Activated CD4-positive, alpha-beta T cell treated with anti-CD3 and anti-CD28 coated beads, Interleukin-2, amount 10 ng/mL, durations not matched to agents 24 days and 14 days (primary cell): ENCODE results near the gene RNU6-7. TPM values are rescaled to one million over a fixed set of nuclear protein-coding genes. Genes with fewer than 3 reads are reported as not detected.

ENCODE experiments used
- DNase-seq: peaks from one replicate; pipeline ENCODE4 v3.0.0; 2022
- H3K27ac Mint-ChIP-seq: one replicate; pipeline ENCODE4 v1.8.0; 2022; ENCODE audit warnings: mild to moderate bottlenecking, mixed read lengths
- H3K27me3 Mint-ChIP-seq: one replicate; pipeline ENCODE4 v1.8.0; 2022; ENCODE audit warnings: mixed read lengths
- H3K36me3 Mint-ChIP-seq: one replicate; pipeline ENCODE4 v1.8.0; 2022; ENCODE audit warnings: low read depth, mild to moderate bottlenecking, mixed read lengths
- H3K4me1 Mint-ChIP-seq: one replicate; pipeline ENCODE4 v1.8.0; 2021; ENCODE audit warnings: mixed read lengths
- H3K4me3 Mint-ChIP-seq: one replicate; pipeline ENCODE4 v1.8.0; 2022; ENCODE audit warnings: mild to moderate bottlenecking, moderate library complexity, mixed read lengths
- H3K9me3 Mint-ChIP-seq: one replicate; pipeline ENCODE4 v1.8.0; 2021; ENCODE audit warnings: mixed read lengths
- intact Hi-C: fragments of 100-400 bp; cut with micrococcal nuclease; formaldehyde crosslinking; loops from one replicate; pipeline ENCODE4 v1.15.1; 2023
- total RNA-seq: library from RNA; stranded (reverse); gene quantifications from 2 replicates; pipeline ENCODE4 v1.2.3, GENCODE V29; 2022

Gene RNU6-7
- total RNA-seq, 1 donor from 2014 or later: not detected

GRCh38 chr14:32217301-32217700 lies 15.5 kb downstream of the RNU6-7 start:
- Mint-ChIP-seq H3K27ac (no peak overlapping the region), H3K4me1 (no peaks in the 10 kb centered on the region), H3K4me3 (no peak overlapping the region), H3K36me3 (no peaks in the 10 kb centered on the region), H3K9me3 (no peaks in the 10 kb centered on the region), H3K27me3 (peaks cover 4% of the 10 kb centered on the region)
- intact Hi-C loops: no loop called here
- no peak for DNase-seq

GRCh38 chr14:32224737-32225377 lies 23.0 kb downstream of the RNU6-7 start:
- H3K9me3 Mint-ChIP-seq: no peaks in the 10 kb centered on the region

DNA sequence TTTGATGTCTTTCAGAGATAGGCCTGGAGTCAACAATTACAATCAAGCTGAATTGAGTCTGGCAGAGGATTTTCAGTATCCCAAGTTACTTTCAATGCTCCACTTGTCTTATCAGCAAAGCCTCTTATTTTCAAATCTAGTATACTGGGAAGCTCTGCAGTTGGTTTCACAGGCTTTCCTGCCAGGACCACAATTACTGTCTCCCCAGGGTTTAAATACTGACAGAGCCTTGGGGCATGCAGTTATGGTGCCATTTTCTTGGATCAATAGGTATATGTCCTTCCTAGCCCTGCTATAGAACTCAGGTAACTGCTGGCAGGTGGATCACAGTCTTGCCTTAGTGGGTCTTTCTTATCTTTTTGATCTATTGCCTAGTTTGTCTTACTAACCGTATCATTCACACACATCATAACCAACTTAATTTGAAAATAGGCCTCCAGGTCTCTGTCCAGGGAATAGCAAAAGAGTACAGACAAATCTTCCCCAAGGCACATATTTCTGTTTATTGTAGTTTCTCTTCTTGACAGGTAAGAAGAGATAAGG lies 23.6 kb downstream of the RNU6-7 start:
- Mint-ChIP-seq H3K9me3 (no peaks in the 10 kb centered on the region), H3K4me3 (no peak overlapping the region), H3K27me3 (peaks cover 4% of the 10 kb centered on the region), H3K27ac (no peak overlapping the region), H3K36me3 (no peaks in the 10 kb centered on the region), H3K4me1 (no peaks in the 10 kb centered on the region)
- intact Hi-C loops: no loop called here
- DNase-seq: no peak

More at GRCh38 chr14:32224737-32225377, 23.0 kb downstream of the RNU6-7 start:
- Mint-ChIP-seq H3K27me3 (peaks cover 4% of the 10 kb centered on the region), H3K27ac (no peak overlapping the region), H3K36me3 (no peaks in the 10 kb centered on the region), H3K4me1 (no peaks in the 10 kb centered on the region), H3K4me3 (no peak overlapping the region)
- no peak for DNase-seq
- intact Hi-C loops: no loop called here

GRCh38 chr14:32226056-32226455 lies 24.2 kb downstream of the RNU6-7 start:
- H3K27me3 Mint-ChIP-seq: peaks cover 4% of the 10 kb centered on the region
- H3K36me3 Mint-ChIP-seq: no peaks in the 10 kb centered on the region
- DNase-seq: no peak
- no peak overlapping the region for H3K27ac Mint-ChIP-seq
- intact Hi-C loops: no loop called here
- H3K9me3 Mint-ChIP-seq: no peaks in the 10 kb centered on the region
- H3K4me1 Mint-ChIP-seq: no peaks in the 10 kb centered on the region
- no peak overlapping the region for H3K4me3 Mint-ChIP-seq

DNA sequence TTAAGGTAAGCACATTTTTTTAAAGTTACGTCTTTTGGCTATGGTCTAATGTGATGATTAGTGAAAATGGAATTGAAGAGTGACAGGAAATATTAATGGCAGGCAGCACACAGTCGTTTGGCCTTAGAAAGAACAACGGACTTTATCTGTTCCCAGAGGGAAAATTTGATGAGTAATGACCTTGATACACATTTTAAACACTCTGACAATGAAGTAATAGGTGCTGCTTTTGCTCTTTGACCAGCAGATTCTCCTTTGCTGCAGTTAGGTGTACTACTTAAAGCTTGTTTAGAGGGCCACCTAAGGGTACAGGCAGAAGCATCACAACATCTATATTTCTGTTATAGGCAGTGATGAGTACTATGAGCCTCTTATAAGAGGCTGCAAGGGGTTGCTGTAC lies 28.3 kb downstream of the RNU6-7 start:
- Mint-ChIP-seq H3K27me3 (no peaks in the 10 kb centered on the region), H3K4me3 (no peak overlapping the region), H3K9me3 (no peaks in the 10 kb centered on the region), H3K36me3 (no peaks in the 10 kb centered on the region), H3K27ac (no peak overlapping the region), H3K4me1 (no peaks in the 10 kb centered on the region)
- intact Hi-C loops: no loop called here
- no peak for DNase-seq

GRCh38 chr14:32230695-32231280 lies 28.9 kb downstream of the RNU6-7 start:
- intact Hi-C loops: no loop called here

DNA sequence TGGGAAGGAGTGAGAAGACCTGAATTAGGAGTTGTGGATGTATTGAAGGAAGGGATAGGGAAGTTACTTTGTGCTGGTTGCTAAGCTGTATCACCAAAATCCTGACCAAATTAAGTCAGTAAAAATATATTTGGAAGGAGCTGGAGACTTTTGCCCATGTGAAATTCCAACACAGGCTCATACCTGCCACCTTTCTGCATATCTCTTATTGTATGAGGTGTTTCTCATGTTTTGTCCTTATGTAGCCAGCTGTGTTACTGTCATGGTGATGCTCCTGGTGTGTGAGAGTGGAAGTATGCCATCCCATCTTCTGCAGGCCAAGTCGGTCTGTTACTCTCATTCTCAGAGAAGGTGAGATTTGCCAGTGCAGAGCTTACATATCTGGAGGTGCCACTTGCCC lies 30.6 kb downstream of the RNU6-7 start:
- intact Hi-C loops: no loop called here
- H3K36me3 Mint-ChIP-seq: no peaks in the 10 kb centered on the region

More at GRCh38 chr14:32230695-32231280, 28.9 kb downstream of the RNU6-7 start:
- no peaks in the 10 kb centered on the region for H3K4me1 Mint-ChIP-seq
- H3K4me3 Mint-ChIP-seq: no peak overlapping the region
- DNase-seq: no peak
- no peaks in the 10 kb centered on the region for H3K36me3 Mint-ChIP-seq
- H3K27ac Mint-ChIP-seq: no peak overlapping the region
- no peaks in the 10 kb centered on the region for H3K27me3 Mint-ChIP-seq
- no peaks in the 10 kb centered on the region for H3K9me3 Mint-ChIP-seq

DNA sequence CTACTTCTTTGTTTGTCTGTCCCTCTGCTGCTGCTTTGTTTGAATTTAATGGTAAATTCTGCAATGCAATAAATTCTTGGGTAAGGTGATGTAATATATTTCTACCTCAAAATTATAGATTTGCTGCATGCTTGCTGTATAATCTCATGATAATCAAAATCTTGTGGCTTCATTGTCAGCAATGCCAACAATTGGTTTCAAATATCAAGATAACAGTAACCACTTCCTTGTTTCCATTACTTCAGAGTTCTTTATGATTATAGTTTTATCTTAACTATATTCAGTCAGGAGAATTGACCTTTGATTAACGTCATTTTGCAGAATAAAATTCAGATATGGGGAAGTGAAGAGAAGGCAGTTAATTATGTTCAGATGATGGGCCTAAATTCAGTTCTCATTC lies 31.4 kb downstream of the RNU6-7 start:
- intact Hi-C loops: no loop called here
- Mint-ChIP-seq H3K27ac (no peak overlapping the region), H3K36me3 (no peaks in the 10 kb centered on the region), H3K27me3 (no peaks in the 10 kb centered on the region), H3K4me1 (no peaks in the 10 kb centered on the region), H3K9me3 (no peaks in the 10 kb centered on the region), H3K4me3 (no peak overlapping the region)
- no peak for DNase-seq

More for the DNA sequence above, 30.6 kb downstream of the RNU6-7 start:
- no peaks in the 10 kb centered on the region for H3K4me1 Mint-ChIP-seq
- DNase-seq: no peak
- H3K27ac Mint-ChIP-seq: no peak overlapping the region
- no peaks in the 10 kb centered on the region for H3K9me3 Mint-ChIP-seq
- H3K27me3 Mint-ChIP-seq: no peaks in the 10 kb centered on the region
- H3K4me3 Mint-ChIP-seq: no peak overlapping the region

DNA sequence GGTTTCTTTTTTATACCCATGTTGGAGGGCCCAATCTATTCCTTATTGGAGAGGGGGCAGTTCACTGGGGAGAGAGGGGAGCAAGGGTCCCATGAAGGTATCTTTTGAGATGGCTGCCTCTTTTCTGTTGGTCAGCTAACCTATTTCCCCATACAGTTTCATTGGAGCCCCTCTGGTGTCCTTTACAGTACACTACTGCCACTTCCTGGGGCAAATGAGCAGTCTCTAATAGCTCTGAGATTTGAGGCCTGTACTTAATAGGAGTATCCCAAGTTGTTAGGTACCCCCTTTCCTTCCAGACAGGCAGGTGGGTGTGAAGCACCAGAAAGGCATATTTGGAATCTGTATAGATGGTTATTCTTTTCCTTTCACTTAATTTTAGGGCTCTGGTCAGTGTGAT lies 42.6 kb downstream of the RNU6-7 start:
- peaks cover 3% of the 10 kb centered on the region for H3K9me3 Mint-ChIP-seq
- no peak for DNase-seq
- H3K27ac Mint-ChIP-seq: no peak overlapping the region
- no peaks in the 10 kb centered on the region for H3K4me1 Mint-ChIP-seq
- H3K36me3 Mint-ChIP-seq: no peaks in the 10 kb centered on the region
- H3K4me3 Mint-ChIP-seq: no peak overlapping the region
- H3K27me3 Mint-ChIP-seq: no peaks in the 10 kb centered on the region
- intact Hi-C loops: no loop called here

- Mint-ChIP-seq H3K4me3 (no peak overlapping the region), H3K4me1 (no peaks in the 10 kb centered on the region), H3K36me3 (no peaks in the 10 kb centered on the region), H3K27ac (no peak overlapping the region), H3K9me3 (no peaks in the 10 kb centered on the region), H3K27me3 (no peaks in the 10 kb centered on the region)
- no peak for DNase-seq
- intact Hi-C loops: no loop called here
These were observed 44.9 kb downstream of the RNU6-7 start for GRCh38 chr14:32246751-32247150.

DNA sequence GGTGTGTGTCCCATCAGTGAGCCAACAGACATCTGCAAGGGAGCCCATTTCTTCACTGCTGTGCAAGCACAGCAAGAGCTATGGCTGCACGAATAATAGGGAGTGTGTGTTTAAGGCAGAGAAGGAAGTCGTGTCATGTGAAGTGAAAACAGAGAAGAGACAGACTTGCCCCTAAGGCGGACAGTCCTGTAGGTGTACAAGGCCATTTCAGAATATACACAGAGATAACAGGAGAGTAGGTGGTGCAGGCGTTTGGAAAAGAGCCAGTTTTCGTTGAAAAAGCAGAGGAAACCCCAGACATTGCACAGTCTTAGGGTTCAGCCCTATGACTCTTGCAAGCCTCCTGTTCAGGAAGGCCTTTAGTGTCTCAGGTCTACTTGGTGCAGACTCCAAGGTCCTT lies 47.5 kb downstream of the RNU6-7 start:
- Mint-ChIP-seq H3K36me3 (no peaks in the 10 kb centered on the region), H3K27me3 (no peaks in the 10 kb centered on the region), H3K9me3 (no peaks in the 10 kb centered on the region), H3K4me1 (no peaks in the 10 kb centered on the region), H3K4me3 (no peak overlapping the region), H3K27ac (no peak overlapping the region)
- no peak for DNase-seq
- intact Hi-C loops: no loop called here

DNA sequence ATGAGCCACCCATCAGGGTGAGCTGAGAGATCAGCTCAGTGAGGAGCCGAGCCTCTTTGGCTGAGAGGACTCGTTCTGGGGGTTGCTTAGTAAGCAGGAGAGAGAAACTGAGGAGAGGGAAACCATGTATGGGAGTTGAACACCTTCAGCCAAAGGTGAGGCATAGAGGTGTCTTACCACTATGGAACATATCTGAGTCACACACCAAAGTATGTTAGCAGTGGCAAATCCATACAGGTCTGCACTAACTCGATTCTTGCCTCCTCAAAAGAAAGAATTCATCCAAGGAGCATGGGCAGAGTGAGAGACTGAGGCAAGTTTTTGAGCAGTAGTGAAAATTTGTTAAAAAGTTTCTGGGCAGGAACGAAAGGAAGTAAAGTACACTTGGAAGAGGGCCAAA lies 47.9 kb downstream of the RNU6-7 start:
- intact Hi-C loops: loop anchor here (5.0 kb wide), 1 partner anchor 313 kb away; no protein-coding TSS in a partner anchor
- no peaks in the 10 kb centered on the region for H3K4me1 Mint-ChIP-seq
- H3K27ac Mint-ChIP-seq: no peak overlapping the region
- H3K9me3 Mint-ChIP-seq: no peaks in the 10 kb centered on the region
- no peaks in the 10 kb centered on the region for H3K36me3 Mint-ChIP-seq
- DNase-seq: no peak
- no peaks in the 10 kb centered on the region for H3K27me3 Mint-ChIP-seq
- H3K4me3 Mint-ChIP-seq: no peak overlapping the region

GRCh38 chr14:32250681-32251080 lies 48.8 kb downstream of the RNU6-7 start:
- Mint-ChIP-seq H3K4me3 (no peak overlapping the region), H3K9me3 (no peaks in the 10 kb centered on the region), H3K27ac (no peak overlapping the region), H3K4me1 (no peaks in the 10 kb centered on the region), H3K27me3 (no peaks in the 10 kb centered on the region), H3K36me3 (no peaks in the 10 kb centered on the region)
- intact Hi-C loops: loop anchor here (5.0 kb wide), 1 partner anchor 312 kb away; no protein-coding TSS in a partner anchor
- no peak for DNase-seq

GRCh38 chr14:32251530-32251929 lies 49.7 kb downstream of the RNU6-7 start:
- Mint-ChIP-seq H3K4me1 (no peaks in the 10 kb centered on the region), H3K4me3 (no peak overlapping the region), H3K9me3 (no peaks in the 10 kb centered on the region), H3K27ac (no peak overlapping the region), H3K36me3 (no peaks in the 10 kb centered on the region), H3K27me3 (no peaks in the 10 kb centered on the region)
- intact Hi-C loops: loop anchor here (5.0 kb wide), 1 partner anchor 311 kb away; no protein-coding TSS in a partner anchor
- no peak for DNase-seq
